Liver (tissue), 9 donors: ENCODE data around the gene FOXRED1. TPM values are rescaled to one million over a fixed set of nuclear protein-coding genes. Genes with fewer than 3 reads are reported as not detected.

Experiments
- DNase-seq: peaks from one replicate; pipeline ENCODE4 v3.0.0-alpha.2; 2017; ENCODE audit warnings: low spot score
- H3K27ac ChIP-seq, 2 donors: one replicate each; pipeline ENCODE4 v1.7.0; 2013; ENCODE audit warnings: inconsistent platforms in 2 of 2, low read length in 2 of 2, control low read depth in 1 of 2, low read depth in 1 of 2, mild to moderate bottlenecking in 1 of 2
- H3K27me3 ChIP-seq, 4 donors: one replicate each; pipeline versions ENCODE4 v1.6.1 to v1.7.0; 2013; ENCODE audit warnings: low read length in 3 of 4, inconsistent platforms in 1 of 4, mild to moderate bottlenecking in 1 of 4, moderate library complexity in 1 of 4; ENCODE audit not compliant: control insufficient read depth in 4 of 4, insufficient read depth in 4 of 4
- H3K36me3 ChIP-seq, 4 donors: one replicate each; pipeline versions ENCODE4 v1.6.1 to v1.7.0; 2013; ENCODE audit warnings: low read length in 3 of 4, mild to moderate bottlenecking in 3 of 4, low read depth in 1 of 4, moderate library complexity in 1 of 4; ENCODE audit not compliant: control insufficient read depth in 4 of 4, insufficient read depth in 3 of 4
- H3K4me1 ChIP-seq, 4 donors: one replicate each; pipeline versions ENCODE4 v1.6.1 to v1.7.0; 2013; ENCODE audit warnings: low read length in 3 of 4, mild to moderate bottlenecking in 3 of 4, moderate library complexity in 1 of 4; ENCODE audit not compliant: control insufficient read depth in 4 of 4, insufficient read depth in 4 of 4
- H3K4me3 ChIP-seq, 3 donors: one replicate each; pipeline versions ENCODE4 v1.6.1 to v1.7.0; 2013; ENCODE audit warnings: low read length in 3 of 3, control low read depth in 1 of 3, low read depth in 1 of 3, mild to moderate bottlenecking in 1 of 3
- H3K9ac ChIP-seq, 2 donors: one replicate each; pipeline ENCODE4 v1.7.0; 2013; ENCODE audit warnings: low read length in 2 of 2, mild to moderate bottlenecking in 2 of 2, moderate library complexity in 2 of 2, control low read depth in 1 of 2, low read depth in 1 of 2
- H3K9me3 ChIP-seq, 4 donors: one replicate each; pipeline versions ENCODE4 v1.6.1 to v1.7.0; 2013; ENCODE audit warnings: low read length in 3 of 4; ENCODE audit not compliant: control insufficient read depth in 4 of 4
- EGR1 ChIP-seq, 2 donors: IDR thresholded peaks; 2 replicates each; pipeline ENCODE4 v1.6.1; 2016 to 2018; ENCODE audit warnings: antibody characterized with exemption in 2 of 2, low read depth in 2 of 2
- FOXA1 ChIP-seq: IDR thresholded peaks from 2 replicates; pipeline ENCODE4 v1.6.1; 2016; ENCODE audit warnings: antibody characterized with exemption
- FOXA2 ChIP-seq: IDR thresholded peaks from 2 replicates; pipeline ENCODE4 v1.6.1; 2016; ENCODE audit warnings: antibody characterized with exemption
- GABPA ChIP-seq, 2 donors: IDR thresholded peaks in 1 of 2; conservative IDR thresholded peaks in 1 of 2; 2 replicates each; pipeline ENCODE4 v1.6.1; 2016; ENCODE audit warnings: antibody characterized with exemption in 2 of 2, mild to moderate bottlenecking in 1 of 2, moderate library complexity in 1 of 2
- HNF4A ChIP-seq, 2 donors: conservative IDR thresholded peaks; 2 replicates each; pipeline ENCODE4 v1.6.1; 2016; ENCODE audit warnings: antibody characterized with exemption in 2 of 2, mild to moderate bottlenecking in 2 of 2
- HNF4G ChIP-seq: IDR thresholded peaks from 2 replicates; pipeline ENCODE4 v1.6.1; 2016; ENCODE audit warnings: antibody characterized with exemption
- JUND ChIP-seq, 2 donors: IDR thresholded peaks; 2 replicates each; pipeline ENCODE4 v1.6.1; 2016; ENCODE audit warnings: antibody characterized with exemption in 2 of 2
- NR2F2 ChIP-seq: IDR thresholded peaks from 2 replicates; pipeline ENCODE4 v1.6.1; 2016; ENCODE audit warnings: antibody characterized with exemption
- RAD21 ChIP-seq, 2 donors: IDR thresholded peaks; 2 replicates each; pipeline ENCODE4 v1.6.1; 2016; ENCODE audit warnings: antibody characterized with exemption in 2 of 2, mild to moderate bottlenecking in 2 of 2
- SP1 ChIP-seq: IDR thresholded peaks from 2 replicates; pipeline ENCODE4 v1.6.1; 2018; ENCODE audit warnings: antibody characterized with exemption, mild to moderate bottlenecking
- TAF1 ChIP-seq: conservative IDR thresholded peaks from 2 replicates; pipeline ENCODE4 v1.6.1; 2016; ENCODE audit warnings: antibody characterized with exemption, mild to moderate bottlenecking
- YY1 ChIP-seq: IDR thresholded peaks from 2 replicates; pipeline ENCODE4 v1.6.1; 2016; ENCODE audit warnings: antibody characterized with exemption, mild to moderate bottlenecking
- WGBS: extraction: QIAGEN DNeasy Blood & Tissue Kit; methylation state at CpG from one replicate; pipeline ENCODE4 v1.1.7; 2013; 5-methylcytosine and 5-hydroxymethylcytosine counted together
- polyA plus RNA-seq, 2 donors: library from polyadenylated mRNA; stranded (reverse) in 1 of 2; unstranded in 1 of 2; fragments of 200-250 nt in 1 of 2; fragments of >200 nt in 1 of 2; fragmentation: Nextera tagmentation in 1 of 2; extraction: Ambion mirVana in 1 of 2; gene quantifications; one replicate each; pipeline versions ENCODE4 v1.2.1 to v1.2.3, GENCODE V29; 2013 to 2015
- total RNA-seq, 2 donors: library from RNA; depleted of rRNA; stranded (reverse); fragments of >200 nt; gene quantifications; one replicate each; pipeline ENCODE4 v1.2.3, GENCODE V29; 2014
- TF ChIP-seq, protein P1 (sequence below): IDR thresholded peaks from 2 replicates; pipeline ENCODE4 v1.6.1; 2016; ENCODE audit warnings: antibody characterized with exemption, mild to moderate bottlenecking
- TF ChIP-seq, protein P2 (sequence below): IDR thresholded peaks from 2 replicates; pipeline ENCODE4 v1.6.1; 2016; ENCODE audit warnings: antibody characterized with exemption
- TF ChIP-seq, protein P3 (sequence below): IDR thresholded peaks from 2 replicates; pipeline ENCODE4 v1.6.1; 2016; ENCODE audit warnings: antibody characterized with exemption
- TF ChIP-seq, protein P4 (sequence below): IDR thresholded peaks from 2 replicates; pipeline ENCODE4 v1.6.1; 2016; ENCODE audit warnings: antibody characterized with exemption
- donor health status: healthy.
- donor health status: healthy.
- donor health status: healthy.
- donor health status: healthy.
- donor health status: healthy.

The FOXRED1 gene
- total and polyA plus RNA-seq, 4 donors = 24.0 to 38.9 (median 29.8) TPM

DNA sequence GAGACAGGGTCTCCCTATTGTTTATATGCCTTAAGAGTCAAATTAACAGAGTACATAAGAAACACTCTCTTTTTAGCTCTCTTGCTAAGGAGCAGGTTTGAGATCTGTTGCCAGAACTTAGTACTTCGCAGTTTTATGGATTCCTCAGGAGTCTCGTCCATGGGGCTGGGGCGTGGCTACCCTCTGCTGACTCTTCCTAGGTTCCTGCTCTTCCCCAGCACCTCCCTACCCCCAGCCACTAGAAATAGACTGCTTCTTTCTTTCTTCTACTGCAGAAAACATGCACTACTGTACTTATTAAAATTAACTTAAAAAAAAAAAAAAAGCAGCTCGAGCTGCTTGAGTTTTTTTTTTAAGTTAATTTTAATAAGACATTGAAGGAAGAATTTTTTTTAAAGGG is 49.4 kb upstream of the FOXRED1 start:
- Histone ChIP-seq H3K9me3 (no peaks in the 10 kb centered on the region), H3K9ac (no peak overlapping the region), H3K36me3 (no peaks in the 10 kb centered on the region), H3K27ac (no peak overlapping the region), H3K4me3 (no peak overlapping the region), H3K27me3 (no peaks in the 10 kb centered on the region), H3K4me1 (peaks cover 0 to 7% (median 5%) of the 10 kb centered on the region in 4 donors)
- DNase-seq = no peak
- TF ChIP-seq, protein P1, sequence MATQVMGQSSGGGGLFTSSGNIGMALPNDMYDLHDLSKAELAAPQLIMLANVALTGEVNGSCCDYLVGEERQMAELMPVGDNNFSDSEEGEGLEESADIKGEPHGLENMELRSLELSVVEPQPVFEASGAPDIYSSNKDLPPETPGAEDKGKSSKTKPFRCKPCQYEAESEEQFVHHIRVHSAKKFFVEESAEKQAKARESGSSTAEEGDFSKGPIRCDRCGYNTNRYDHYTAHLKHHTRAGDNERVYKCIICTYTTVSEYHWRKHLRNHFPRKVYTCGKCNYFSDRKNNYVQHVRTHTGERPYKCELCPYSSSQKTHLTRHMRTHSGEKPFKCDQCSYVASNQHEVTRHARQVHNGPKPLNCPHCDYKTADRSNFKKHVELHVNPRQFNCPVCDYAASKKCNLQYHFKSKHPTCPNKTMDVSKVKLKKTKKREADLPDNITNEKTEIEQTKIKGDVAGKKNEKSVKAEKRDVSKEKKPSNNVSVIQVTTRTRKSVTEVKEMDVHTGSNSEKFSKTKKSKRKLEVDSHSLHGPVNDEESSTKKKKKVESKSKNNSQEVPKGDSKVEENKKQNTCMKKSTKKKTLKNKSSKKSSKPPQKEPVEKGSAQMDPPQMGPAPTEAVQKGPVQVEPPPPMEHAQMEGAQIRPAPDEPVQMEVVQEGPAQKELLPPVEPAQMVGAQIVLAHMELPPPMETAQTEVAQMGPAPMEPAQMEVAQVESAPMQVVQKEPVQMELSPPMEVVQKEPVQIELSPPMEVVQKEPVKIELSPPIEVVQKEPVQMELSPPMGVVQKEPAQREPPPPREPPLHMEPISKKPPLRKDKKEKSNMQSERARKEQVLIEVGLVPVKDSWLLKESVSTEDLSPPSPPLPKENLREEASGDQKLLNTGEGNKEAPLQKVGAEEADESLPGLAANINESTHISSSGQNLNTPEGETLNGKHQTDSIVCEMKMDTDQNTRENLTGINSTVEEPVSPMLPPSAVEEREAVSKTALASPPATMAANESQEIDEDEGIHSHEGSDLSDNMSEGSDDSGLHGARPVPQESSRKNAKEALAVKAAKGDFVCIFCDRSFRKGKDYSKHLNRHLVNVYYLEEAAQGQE = no peak
- TF ChIP-seq JUND (IDR thresholded peaks at IDR 0.05) (no peak), FOXA2 (no peak), FOXA1 (no peak), HNF4G (no peak), YY1 (no peak), SP1 (no peak), HNF4A (conservative IDR thresholded peaks at IDR 0.05) (no peak), NR2F2 (no peak), EGR1 (IDR thresholded peaks at IDR 0.05; ENCODE audit: low read depth in 2 of 2) (no peak)
- TF ChIP-seq, protein P2, sequence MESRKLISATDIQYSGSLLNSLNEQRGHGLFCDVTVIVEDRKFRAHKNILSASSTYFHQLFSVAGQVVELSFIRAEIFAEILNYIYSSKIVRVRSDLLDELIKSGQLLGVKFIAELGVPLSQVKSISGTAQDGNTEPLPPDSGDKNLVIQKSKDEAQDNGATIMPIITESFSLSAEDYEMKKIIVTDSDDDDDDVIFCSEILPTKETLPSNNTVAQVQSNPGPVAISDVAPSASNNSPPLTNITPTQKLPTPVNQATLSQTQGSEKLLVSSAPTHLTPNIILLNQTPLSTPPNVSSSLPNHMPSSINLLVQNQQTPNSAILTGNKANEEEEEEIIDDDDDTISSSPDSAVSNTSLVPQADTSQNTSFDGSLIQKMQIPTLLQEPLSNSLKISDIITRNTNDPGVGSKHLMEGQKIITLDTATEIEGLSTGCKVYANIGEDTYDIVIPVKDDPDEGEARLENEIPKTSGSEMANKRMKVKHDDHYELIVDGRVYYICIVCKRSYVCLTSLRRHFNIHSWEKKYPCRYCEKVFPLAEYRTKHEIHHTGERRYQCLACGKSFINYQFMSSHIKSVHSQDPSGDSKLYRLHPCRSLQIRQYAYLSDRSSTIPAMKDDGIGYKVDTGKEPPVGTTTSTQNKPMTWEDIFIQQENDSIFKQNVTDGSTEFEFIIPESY = no peak
- WGBS = 82% methylated on average over 4 of the region's 4 CpGs

DNA sequence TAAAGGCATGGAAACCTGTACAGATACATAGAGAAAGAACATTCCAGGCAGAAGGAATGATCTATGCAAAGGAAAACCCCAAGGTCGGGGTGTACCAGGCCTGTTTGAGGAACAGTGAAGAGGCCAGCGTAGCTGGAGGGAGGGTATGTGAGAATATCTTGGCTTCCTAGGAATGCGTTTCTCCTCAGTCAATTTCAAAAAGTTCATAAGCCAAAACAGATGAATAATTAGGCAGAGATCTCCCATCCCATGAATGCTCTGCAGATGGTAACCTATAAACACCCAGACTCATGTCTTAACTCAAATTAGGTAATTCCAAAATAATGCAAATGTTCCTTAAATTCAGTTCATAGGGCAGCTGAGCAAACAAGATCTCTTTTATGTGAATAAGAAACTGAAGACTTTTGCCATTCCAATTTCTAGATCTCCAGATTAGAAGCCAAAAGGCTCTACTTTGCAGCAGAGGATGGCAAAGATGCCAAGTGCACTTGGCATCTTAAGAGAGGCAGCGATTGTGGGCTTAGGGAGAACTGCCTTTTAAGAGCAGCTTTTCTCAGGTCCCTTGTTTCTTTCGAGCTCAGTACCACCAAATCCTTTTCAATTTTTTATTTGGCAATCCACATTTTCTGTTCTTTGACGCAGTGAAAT is 44.2 kb upstream of the FOXRED1 start:
- no peaks in the 10 kb centered on the region for H3K4me1 ChIP-seq
- H3K9ac ChIP-seq = no peak overlapping the region
- no peaks in the 10 kb centered on the region for H3K27me3 ChIP-seq
- no peak overlapping the region for H3K4me3 ChIP-seq
- TF ChIP-seq HNF4A (conservative IDR thresholded peaks at IDR 0.05) (no peak), TAF1 (no peak), SP1 (no peak), FOXA2 (no peak), EGR1 (IDR thresholded peaks at IDR 0.05; ENCODE audit: low read depth in 2 of 2) (no peak), RAD21 (IDR thresholded peaks at IDR 0.05) (no peak), GABPA (IDR thresholded peaks at IDR 0.05 in 1 of 2, conservative IDR thresholded peaks at IDR 0.05 in 1 of 2) (no peak)
- TF ChIP-seq, protein P3, sequence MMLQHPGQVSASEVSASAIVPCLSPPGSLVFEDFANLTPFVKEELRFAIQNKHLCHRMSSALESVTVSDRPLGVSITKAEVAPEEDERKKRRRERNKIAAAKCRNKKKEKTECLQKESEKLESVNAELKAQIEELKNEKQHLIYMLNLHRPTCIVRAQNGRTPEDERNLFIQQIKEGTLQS = no peak
- TF ChIP-seq, protein P1 = no peak
- TF ChIP-seq, protein P4, sequence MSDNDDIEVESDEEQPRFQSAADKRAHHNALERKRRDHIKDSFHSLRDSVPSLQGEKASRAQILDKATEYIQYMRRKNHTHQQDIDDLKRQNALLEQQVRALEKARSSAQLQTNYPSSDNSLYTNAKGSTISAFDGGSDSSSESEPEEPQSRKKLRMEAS = no peak
- H3K36me3 ChIP-seq = no peaks in the 10 kb centered on the region
- DNase-seq = no peak
- H3K27ac ChIP-seq = no peak overlapping the region
- no peaks in the 10 kb centered on the region for H3K9me3 ChIP-seq
- 97% methylated on average over 6 of the region's 6 CpGs for WGBS
